H54 (cell line): ENCODE results near the gene CT45A1.
"Not testable (repeated sequence)": the region's sequence is repeated elsewhere in the genome, so short reads cannot be mapped to it uniquely, and the experiment has no call there.

ENCODE experiments used
- DNase-seq: peaks from one replicate; pipeline ENCODE4 v3.0.0; 2011; ENCODE audit warnings: low spot score, mixed read lengths; ENCODE audit not compliant: insufficient read length
- FAIRE-seq: peaks from 3 replicates; lab custom pipeline; 2011; peaks lifted over from hg19 to GRCh38; lab: Jason Lieb, UNC
- POLR2A ChIP-seq: IDR thresholded peaks from 2 replicates; pipeline ENCODE4 v1.6.1; 2011; ENCODE audit warnings: low read depth, mild to moderate bottlenecking, low read length

The CT45A1 gene

GRCh38 chrX:135713183-135713689, at the start of gene CT45A1:
CT45A1 (plus strand) TSS chrX:135713639; CDS start chrX:135718941, 5,302 bp downstream.
- not testable (repeated sequence) for DNase-seq, FAIRE-seq

- DNase-seq, FAIRE-seq: not testable (repeated sequence)
These were observed 40.5 kb upstream of the CT45A1 start for GRCh38 chrX:135672979-135673378.

GRCh38 chrX:135688137-135688536, 25.3 kb upstream of the CT45A1 start:
- DNase-seq (no peak), FAIRE-seq (no peak)
- no peak for TF ChIP-seq POLR2A

GRCh38 chrX:135695471-135695870, 18.0 kb upstream of the CT45A1 start:
- DNase-seq (no peak), FAIRE-seq (no peak)
- no peak for TF ChIP-seq POLR2A

GRCh38 chrX:135697601-135698000, 15.8 kb upstream of the CT45A1 start:
- TF ChIP-seq POLR2A = no peak
- FAIRE-seq = no peak
- no peak for DNase-seq

- TF ChIP-seq POLR2A = no peak
- DNase-seq (no peak), FAIRE-seq (no peak)
These were observed 14.5 kb upstream of the CT45A1 start for GRCh38 chrX:135698924-135699323.

- DNase-seq (no peak), FAIRE-seq (no peak)
- TF ChIP-seq POLR2A = no peak
These were observed 5.6 kb upstream of the CT45A1 start for GRCh38 chrX:135707880-135708279.

GRCh38 chrX:135713795-135714194, 356 bp downstream of the CT45A1 start:
- no peak for TF ChIP-seq POLR2A
- FAIRE-seq = no peak
- no peak for DNase-seq

- not testable (repeated sequence) for FAIRE-seq
These were observed 21.2 kb downstream of the CT45A1 start for GRCh38 chrX:135734666-135735065.

GRCh38 chrX:135737366-135738071, 24.1 kb downstream of the CT45A1 start:
- DNase-seq = no peak
- no peak for FAIRE-seq
- TF ChIP-seq POLR2A = no peak

More at GRCh38 chrX:135734666-135735065, 21.2 kb downstream of the CT45A1 start:
- DNase-seq = not testable (repeated sequence)

GRCh38 chrX:135740681-135741149, 27.3 kb downstream of the CT45A1 start:
- peak; percentile 19 for DNase-seq
- peak; percentile 6 for FAIRE-seq
- no peak for TF ChIP-seq POLR2A

- FAIRE-seq = no peak
- no peak for DNase-seq
- no peak for TF ChIP-seq POLR2A
These were observed 27.8 kb downstream of the CT45A1 start for GRCh38 chrX:135741192-135741715.

- not testable (repeated sequence) for DNase-seq, FAIRE-seq
These were observed 31.3 kb downstream of the CT45A1 start for GRCh38 chrX:135744739-135745138.

- not testable (repeated sequence) for FAIRE-seq
These were observed 54.7 kb downstream of the CT45A1 start, which contains the start of gene CT45A3 for GRCh38 chrX:135768091-135768490. CT45A3 (minus strand) TSS chrX:135768191; CDS start chrX:135764444, 3,747 bp downstream.

More at GRCh38 chrX:135768091-135768490, 54.7 kb downstream of the CT45A1 start, which contains the start of gene CT45A3:
- DNase-seq = not testable (repeated sequence)
